ENCODE results near the gene TRIM40. TPM values are rescaled to one million over a fixed set of nuclear protein-coding genes. Genes with fewer than 3 reads are reported as not detected.

The TRIM40 gene
- total and polyA plus RNA-seq, 2 of the 13 experiments (the other 11 are each of a cell fraction or from before 2014, with no cell fraction given) = 0.58 TPM; not detected in 1

DNA sequence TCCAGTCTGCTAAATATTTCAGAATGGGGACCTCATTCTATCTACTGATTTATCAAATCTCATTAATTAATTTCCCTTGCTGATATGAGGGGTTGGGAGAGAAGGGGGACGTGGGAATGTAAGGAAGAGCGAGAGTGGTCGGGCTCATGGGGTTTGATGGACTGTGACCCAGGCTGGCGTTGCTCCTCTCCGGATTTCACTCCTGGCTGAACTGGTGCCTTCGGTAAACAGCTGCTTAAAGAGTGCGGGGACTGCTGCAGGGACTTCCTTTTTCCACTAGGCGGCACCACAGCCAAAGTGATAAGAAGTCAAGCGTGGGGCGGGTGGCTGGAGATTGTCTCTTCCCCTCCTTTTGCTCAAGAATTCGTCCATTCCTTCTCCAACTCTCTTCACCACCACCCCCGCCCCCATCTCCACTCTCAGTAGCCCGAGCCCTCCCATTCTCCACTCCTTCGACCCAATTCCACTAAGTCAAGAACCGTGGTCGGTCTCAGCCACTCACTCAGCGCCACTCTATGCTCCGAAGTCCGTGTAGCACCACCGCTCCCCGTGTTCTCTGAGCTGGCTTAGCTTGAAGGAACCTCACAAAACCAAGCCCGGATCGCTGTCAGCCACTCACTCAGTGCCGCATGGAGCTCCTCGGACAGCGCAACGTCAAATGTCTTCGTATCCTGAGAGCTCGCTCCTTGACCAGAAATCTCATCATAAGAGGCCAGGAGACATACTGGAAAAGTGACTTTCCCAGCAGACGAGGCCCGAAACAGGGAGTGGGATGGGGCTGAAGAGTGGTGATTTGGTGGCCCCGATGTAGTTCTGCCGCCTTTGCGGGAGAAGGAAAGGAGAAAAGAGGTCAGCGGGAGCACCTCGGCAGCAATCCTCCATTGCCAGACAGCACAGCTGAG lies 32.7 kb upstream of the TRIM40 start (continued):
- TF ChIP-seq SMAD1 (CRISPR knock-in tag; IDR thresholded peaks at IDR 0.05; ENCODE audit: borderline replicate concordance, low read depth) (peak; percentile 53; the same call in 1 of the 2 replicates), SUZ12 (IDR thresholded peaks at IDR 0.05; ENCODE audit: low read depth, low read length) (no peak), SP140L (CRISPR knock-in tag; IDR thresholded peaks at IDR 0.05; ENCODE audit: borderline replicate concordance) (no peak; the same call in 1 of the 2 replicates), RARG (CRISPR knock-in tag; IDR thresholded peaks at IDR 0.05; ENCODE audit: low read depth) (no peak), MYC (CRISPR knock-in tag; IDR thresholded peaks at IDR 0.05; ENCODE audit: borderline replicate concordance) (peak; percentile 43; the same call in 1 of the 2 replicates), BHLHE40 (IDR thresholded peaks at IDR 0.05; ENCODE audit: low read length) (0 out of 2 replicates have a peak, but pooled peaks have one; percentile 11), ZNF790 (CRISPR knock-in tag; IDR thresholded peaks at IDR 0.05; ENCODE audit: borderline replicate concordance) (no peak), FOXP1 (IDR thresholded peaks at IDR 0.05) (no peak), FOXP1 (CRISPR knock-in tag; IDR thresholded peaks at IDR 0.05) (peak; percentile 40; the same call in 1 of the 2 replicates), ZNF629 (CRISPR knock-in tag; conservative IDR thresholded peaks at IDR 0.05) (no peak), HNF4A (CRISPR knock-in tag; IDR thresholded peaks at IDR 0.05) (peak; percentile 62), SP4 (CRISPR knock-in tag; IDR thresholded peaks at IDR 0.05) (peak; percentile 76), PRMT3 (CRISPR knock-in tag; IDR thresholded peaks at IDR 0.05; ENCODE audit: borderline replicate concordance, low read depth) (no peak), HNRNPK (IDR thresholded peaks at IDR 0.05; ENCODE audit: low read depth, low read length, poor library complexity, severe bottlenecking) (peak; percentile 83), ZNF703 (CRISPR knock-in tag; IDR thresholded peaks at IDR 0.05; ENCODE audit: borderline replicate concordance) (no peak), CHD2 (IDR thresholded peaks at IDR 0.05; ENCODE audit: low read depth, low read length) (no peak), ZC3H4 (CRISPR knock-in tag; IDR thresholded peaks at IDR 0.05; ENCODE audit: borderline replicate concordance) (no peak), ZNF615 (CRISPR knock-in tag; IDR thresholded peaks at IDR 0.05; ENCODE audit: borderline replicate concordance) (no peak), SP1 (IDR thresholded peaks at IDR 0.05) (no peak), SP1 (CRISPR knock-in tag; IDR thresholded peaks at IDR 0.05) (no peak), ZFP36L1 (CRISPR knock-in tag; IDR thresholded peaks at IDR 0.05) (no peak), ZMYM3 (CRISPR knock-in tag; IDR thresholded peaks at IDR 0.05) (no peak), GTF3A (CRISPR knock-in tag; conservative IDR thresholded peaks at IDR 0.05) (no peak), SMAD3 (CRISPR knock-in tag; IDR thresholded peaks at IDR 0.05) (peak; percentile 66; the same call in 1 of the 2 replicates), ZNF839 (CRISPR knock-in tag; IDR thresholded peaks at IDR 0.05; ENCODE audit: borderline replicate concordance) (no peak), RBFOX2 (IDR thresholded peaks at IDR 0.05; ENCODE audit: low read depth, low read length) (no peak), MIXL1 (CRISPR knock-in tag; IDR thresholded peaks at IDR 0.05) (peak; percentile 43; the same call in 1 of the 2 replicates), ZNF841 (CRISPR knock-in tag; IDR thresholded peaks at IDR 0.05; ENCODE audit: borderline replicate concordance) (no peak), ZIK1 (CRISPR knock-in tag; IDR thresholded peaks at IDR 0.05; ENCODE audit: borderline replicate concordance, low read depth) (no peak), KDM6A (CRISPR knock-in tag; IDR thresholded peaks at IDR 0.05; ENCODE audit: low read depth) (no peak)
- TF ChIP-seq, protein P1, sequence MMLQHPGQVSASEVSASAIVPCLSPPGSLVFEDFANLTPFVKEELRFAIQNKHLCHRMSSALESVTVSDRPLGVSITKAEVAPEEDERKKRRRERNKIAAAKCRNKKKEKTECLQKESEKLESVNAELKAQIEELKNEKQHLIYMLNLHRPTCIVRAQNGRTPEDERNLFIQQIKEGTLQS (CRISPR knock-in tag; IDR thresholded peaks at IDR 0.05) = 0 out of 2 replicates have a peak, but pooled peaks have one; percentile 35
- TF ChIP-seq, protein P2, sequence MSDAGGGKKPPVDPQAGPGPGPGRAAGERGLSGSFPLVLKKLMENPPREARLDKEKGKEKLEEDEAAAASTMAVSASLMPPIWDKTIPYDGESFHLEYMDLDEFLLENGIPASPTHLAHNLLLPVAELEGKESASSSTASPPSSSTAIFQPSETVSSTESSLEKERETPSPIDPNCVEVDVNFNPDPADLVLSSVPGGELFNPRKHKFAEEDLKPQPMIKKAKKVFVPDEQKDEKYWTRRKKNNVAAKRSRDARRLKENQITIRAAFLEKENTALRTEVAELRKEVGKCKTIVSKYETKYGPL (CRISPR knock-in tag; IDR thresholded peaks at IDR 0.05) = no peak; the same call in 1 of the 2 replicates
- TF ChIP-seq, protein P3, sequence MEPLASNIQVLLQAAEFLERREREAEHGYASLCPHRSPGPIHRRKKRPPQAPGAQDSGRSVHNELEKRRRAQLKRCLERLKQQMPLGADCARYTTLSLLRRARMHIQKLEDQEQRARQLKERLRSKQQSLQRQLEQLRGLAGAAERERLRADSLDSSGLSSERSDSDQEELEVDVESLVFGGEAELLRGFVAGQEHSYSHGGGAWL (CRISPR knock-in tag; IDR thresholded peaks at IDR 0.05) = peak; percentile 29; the same call in 1 of the 2 replicates

All from HepG2 (cell line).